Endothelial cell of umbilical vein (primary cell): ENCODE results near the gene ARHGAP9. TPM values are rescaled to one million over a fixed set of nuclear protein-coding genes. Genes with fewer than 3 reads are reported as not detected.

Source experiments
- Bru-seq: library from RNA; stranded (reverse); fragments of 400-500 nt; gene quantifications from one replicate; lab custom pipeline; 2021; lab: Mats Ljungman, UMichigan
- BruChase-seq, 2 experiments: library from RNA; stranded (reverse); fragments of 400-500 nt; gene quantifications; one replicate each; lab custom pipeline; 2021; lab: Mats Ljungman, UMichigan
- BruUV-seq: library from RNA; stranded (reverse); fragments of 400-500 nt; replicated peaks from 2 replicates; lab custom pipeline; 2021; lab: Mats Ljungman, UMichigan
- CTCF ChIA-PET: fragments of 300-600, 350-600 bp; sonication (Branson Sonifier 250); formaldehyde crosslinking; loops from one replicate; lab custom pipeline; 2021; ENCODE audit warnings: antibody characterized with exemption, inconsistent platforms; lab: Charles Lee
- POLR2A ChIA-PET: fragments of 300-600, 350-600 bp; sonication (Branson Sonifier 250); formaldehyde crosslinking; loops from one replicate; lab custom pipeline; 2021; ENCODE audit warnings: antibody characterized with exemption, inconsistent platforms; lab: Charles Lee
- DNase-seq: peaks from one replicate; pipeline ENCODE4 v3.0.0-alpha.2; 2011; ENCODE audit warnings: low read depth, low spot score
- FAIRE-seq: peaks from 2 replicates; lab custom pipeline; 2011; peaks lifted over from hg19 to GRCh38; lab: Jason Lieb, UNC
- H2AFZ ChIP-seq: 2 replicates; pipeline ENCODE4 v1.6.0; 2012; ENCODE audit warnings: low read depth, low read length, control low read depth, inconsistent platforms
- H3K27ac ChIP-seq: 2 replicates; pipeline ENCODE4 v1.5.1; 2011; ENCODE audit warnings: low read depth, mild to moderate bottlenecking, control low read depth, low read length, moderate library complexity; ENCODE audit not compliant: insufficient read depth
- H3K27me3 ChIP-seq, 2 experiments: 2 replicates each; pipeline versions ENCODE4 v1.6.0 to v1.6.1; 2011; ENCODE audit warnings: low read length in 2 of 2, mixed read lengths in 1 of 2; ENCODE audit not compliant: control insufficient read depth in 2 of 2, insufficient read depth in 2 of 2
- H3K36me3 ChIP-seq, 2 experiments: 2 replicates in 1 of 2; 3 replicates in 1 of 2; pipeline ENCODE4 v1.5.1; 2011; ENCODE audit warnings: low read length in 2 of 2, mild to moderate bottlenecking in 1 of 2, moderate library complexity in 1 of 2; ENCODE audit not compliant: control insufficient read depth in 2 of 2, insufficient read depth in 2 of 2; ENCODE audit errors: extremely low read depth in 1 of 2
- H3K4me1 ChIP-seq: 3 replicates; pipeline ENCODE4 v1.5.1; 2011; ENCODE audit warnings: mild to moderate bottlenecking, low read length; ENCODE audit not compliant: control insufficient read depth, insufficient read depth; ENCODE audit errors: extremely low read depth
- H3K4me2 ChIP-seq: 2 replicates; pipeline ENCODE4 v1.6.1; 2011; ENCODE audit warnings: low read length, control low read depth, mixed read lengths; ENCODE audit not compliant: insufficient read depth
- H3K4me3 ChIP-seq, 3 experiments: fragments of 200-600 bp in 1 of 3; sonication (generic), shearing (Covaris generic) in 1 of 3; replicated peaks in 1 of 3; 2 replicates each; pipeline ENCODE4 v1.5.1; 2011 to 2016; ENCODE audit warnings: control low read depth in 3 of 3, low read length in 3 of 3, mild to moderate bottlenecking in 2 of 3, inconsistent platforms in 1 of 3, low read depth in 1 of 3, moderate library complexity in 1 of 3; ENCODE audit not compliant: insufficient read depth in 1 of 3
- H3K79me2 ChIP-seq: 2 replicates; pipeline ENCODE4 v1.6.0; 2012; ENCODE audit warnings: low read length, inconsistent platforms; ENCODE audit not compliant: control insufficient read depth, insufficient read depth
- H3K9ac ChIP-seq: replicated peaks from 2 replicates; pipeline ENCODE3; 2011; ENCODE audit warnings: low read length, control low read depth; ENCODE audit not compliant: insufficient read depth; ENCODE audit errors: extremely low read depth
- H3K9me1 ChIP-seq: replicated peaks from 3 replicates; pipeline ENCODE4 v1.6.0; 2011; ENCODE audit warnings: mild to moderate bottlenecking, low read length; ENCODE audit not compliant: control insufficient read depth, insufficient read depth; ENCODE audit errors: extremely low read depth
- H3K9me3 ChIP-seq: replicated peaks from 2 replicates; pipeline ENCODE4 v1.5.1; 2012; ENCODE audit warnings: low read length, inconsistent platforms; ENCODE audit not compliant: control insufficient read depth, insufficient read depth
- H4K20me1 ChIP-seq: replicated peaks from 2 replicates; pipeline ENCODE3; 2011; ENCODE audit warnings: mild to moderate bottlenecking, low read length; ENCODE audit not compliant: control insufficient read depth, insufficient read depth; ENCODE audit errors: extremely low read depth
- CTCF ChIP-seq, 2 donors: IDR thresholded peaks; 1 replicate in 1 of 2; 2 replicates in 1 of 2; pipeline ENCODE4 v1.5.1; 2011; ENCODE audit warnings: low read length in 2 of 2, mild to moderate bottlenecking in 2 of 2, moderate library complexity in 2 of 2, control low read depth in 1 of 2, inconsistent platforms in 1 of 2, low read depth in 1 of 2; ENCODE audit not compliant: insufficient read depth in 1 of 2; ENCODE audit errors: extremely low read depth in 1 of 2
- EZH2 ChIP-seq: IDR thresholded peaks from 2 replicates; pipeline ENCODE4 v1.6.1; 2012; ENCODE audit warnings: borderline replicate concordance, low read depth, mild to moderate bottlenecking, moderate library complexity, low read length, inconsistent platforms; ENCODE audit not compliant: severe bottlenecking
- FOS ChIP-seq: IDR thresholded peaks from 2 replicates; pipeline ENCODE4 v1.6.1; 2011; ENCODE audit warnings: mild to moderate bottlenecking, low read length, moderate library complexity, borderline replicate concordance; ENCODE audit not compliant: insufficient read depth
- GATA2 ChIP-seq: IDR thresholded peaks from 2 replicates; pipeline ENCODE4 v1.7.0; 2011; ENCODE audit warnings: low read depth, mild to moderate bottlenecking, moderate library complexity, mixed read lengths, low read length; ENCODE audit not compliant: insufficient read length, insufficient read depth
- JUN ChIP-seq: IDR thresholded peaks from 2 replicates; pipeline ENCODE4 v1.6.1; 2011; ENCODE audit warnings: borderline replicate concordance, low read depth; ENCODE audit not compliant: insufficient read length, insufficient read depth
- MAX ChIP-seq: IDR thresholded peaks from 2 replicates; pipeline ENCODE4 v1.6.1; 2011; ENCODE audit not compliant: insufficient read depth, insufficient read length
- MYC ChIP-seq: IDR thresholded peaks from one replicate; pipeline ENCODE4 v1.6.1; 2011; ENCODE audit warnings: mild to moderate bottlenecking, low read depth, low read length
- POLR2A ChIP-seq: IDR thresholded peaks from 2 replicates; pipeline ENCODE4 v1.6.1; 2012; ENCODE audit warnings: low read depth, mild to moderate bottlenecking, control low read depth, low read length
- POLR2AphosphoS5 ChIP-seq: IDR thresholded peaks from 2 replicates; pipeline ENCODE4 v1.6.1; 2012; ENCODE audit warnings: low read depth, mild to moderate bottlenecking, control low read depth, low read length, moderate library complexity; ENCODE audit not compliant: insufficient read depth
- dilution Hi-C: fragments of 300-500 bp; cut with MboI; formaldehyde crosslinking; loops from one replicate; pipeline ENCODE4 v1.15.0; 2019; ENCODE audit warnings: low sequenced_read_pairs; ENCODE audit not compliant: extremely low pct_ligation_motif_present
- intact Hi-C: fragments of 100-400 bp; cut with micrococcal nuclease; formaldehyde crosslinking; loops from one replicate; pipeline ENCODE4 v1.10.0; 2022
- long read RNA-seq: library from polyadenylated mRNA; stranded (forward); transcript quantifications from one replicate; pipeline ENCODE4 v2.0.0, GENCODE V29; 2021
- polyA minus RNA-seq, 3 experiments: library from RNA; depleted of rRNA, polyadenylated mRNA; stranded (reverse); fragments of >200 nt; gene quantifications; 1 replicate in 1 of 3; 2 replicates in 2 of 3; pipeline ENCODE4 v1.2.3, GENCODE V29; 2011
- polyA plus RNA-seq, 4 experiments: library from polyadenylated mRNA; depleted of rRNA in 3 of 4; stranded (reverse) in 3 of 4; unstranded in 1 of 4; fragments of >200 nt; gene quantifications; 2 replicates each; pipeline versions ENCODE4 v1.2.1 to v1.2.3, GENCODE V29; 2011 to 2012; ENCODE audit warnings: missing spikeins in 1 of 4
- total RNA-seq: library from RNA; stranded (reverse); gene quantifications from 2 replicates; pipeline ENCODE4 v1.2.3, GENCODE V29; 2021

ARHGAP9 gene
- total RNA-seq: 0.38 TPM in 1 of 2 replicates, not detected in the other
- 0.25 and 0.35 TPM in 2 replicates for polyA plus RNA-seq
- polyA plus RNA-seq (2011; cell fraction: cytosol; rRNA removed): 0.18 and 0.20 TPM in 2 replicates
- 0.41 and 0.66 TPM in 2 replicates for polyA plus RNA-seq (2011; cell fraction: nucleus; rRNA removed)
- 0.30 TPM in 1 of 2 replicates, not detected in the other for polyA plus RNA-seq (2012)
- 1.0 and 1.8 TPM in 2 replicates for polyA minus RNA-seq
- polyA minus RNA-seq (2011; cell fraction: cytosol; rRNA and poly(A)+ RNA removed): not detected
- polyA minus RNA-seq (2011; cell fraction: nucleus; rRNA and poly(A)+ RNA removed): not detected in 2 replicates
- Bru-seq, nascent RNA: percentile 16 among the genes with signal in this experiment
- BruChase-seq, experiment 1, labeled RNA remaining after a 6-hour chase: percentile 11 among the genes with signal in this experiment
- BruChase-seq, experiment 2, labeled RNA remaining after a 2-hour chase: percentile 15 among the genes with signal in this experiment
- long read RNA-seq: 0 reads

- intact Hi-C loops: no loop called here
- peak within 1 kb of the TSS; percentile 73 for H2AFZ ChIP-seq
- no TSS peak for BruUV-seq
- no peak for DNase-seq
- H3K9me1 ChIP-seq: no peaks in the 10 kb centered on the region
- H3K36me3 ChIP-seq: no peaks in the 10 kb centered on the region
- no peak within 1 kb of the TSS for H3K4me2 ChIP-seq
- POLR2A ChIA-PET: no interaction called here
- dilution Hi-C loops: no loop called here
- no peak within 1 kb of the TSS for H3K4me3 ChIP-seq
- no peak within 1 kb of the TSS for H3K27ac ChIP-seq
- no peaks in the 10 kb centered on the region for H4K20me1 ChIP-seq
- peak; percentile 58 for FAIRE-seq
- peaks cover 12% of the 10 kb centered on the region for H3K4me1 ChIP-seq
- no peaks in the 10 kb centered on the region for H3K79me2 ChIP-seq
- no peaks in the 10 kb centered on the region for H3K9me3 ChIP-seq
- CTCF ChIA-PET: interaction anchor here (1.3 kb wide), 1 partner anchor 21 kb away, joined by 7 read pairs; no protein-coding TSS in a partner anchor
- peaks cover 30 to 35% of the 10 kb centered on the region in 2 experiments for H3K27me3 ChIP-seq
- no peak within 1 kb of the TSS for H3K9ac ChIP-seq
- TF ChIP-seq POLR2AphosphoS5: no peak
- TF ChIP-seq JUN: no peak
- TF ChIP-seq MAX: no peak
- no peak for TF ChIP-seq CTCF (IDR thresholded peaks at IDR 0.05; ENCODE audit: extremely low read depth in 1 of 2, insufficient read depth in 1 of 2, low read depth in 1 of 2, low read length in 2 of 2)
- no peak for TF ChIP-seq POLR2A
- TF ChIP-seq EZH2: no peak
- no peak for TF ChIP-seq MYC
- no peak for TF ChIP-seq GATA2
- TF ChIP-seq FOS: no peak
Observed at GRCh38 chr12:57479376-57480115, at the start of gene ARHGAP9. Gene ARHGAP9, minus strand, starts transcription at chr12:57479866. Its CDS starts 460 bp downstream, at chr12:57479406.
